Measurements from ENCODE around the gene MBP.

GRCh38 chr18:77130229-77131099, 2.1 kb downstream of the MBP start:
- no peak for TF ChIP-seq MXI1 (IDR thresholded peaks at IDR 0.05; ENCODE audit: borderline replicate concordance, low read depth, low read length)
- no peak for TF ChIP-seq CTCF (conservative IDR thresholded peaks at IDR 0.05; ENCODE audit: low read depth, low read length)
- TF ChIP-seq MAZ (IDR thresholded peaks at IDR 0.05; ENCODE audit: borderline replicate concordance, low read depth, low read length), result no peak
- TF ChIP-seq RCOR1 (IDR thresholded peaks at IDR 0.05; ENCODE audit: insufficient replicate concordance, low read length), result no peak
- TF ChIP-seq POLR2A (IDR thresholded peaks at IDR 0.05; ENCODE audit: low read depth, low read length), result no peak
- TF ChIP-seq MAFK (IDR thresholded peaks at IDR 0.05; ENCODE audit: low read depth, low read length), result no peak
- TF ChIP-seq RAD21 (IDR thresholded peaks at IDR 0.05; ENCODE audit: low read length), result no peak
- TF ChIP-seq RFX5 (IDR thresholded peaks at IDR 0.05; ENCODE audit: low read depth, low read length), result no peak
- no peak for TF ChIP-seq FOS (IDR thresholded peaks at IDR 0.05; ENCODE audit: low read depth, low read length)

All from IMR-90 (cell line).